ENCODE results near the gene SPEF1.

GRCh38 chr20:3751305-3751674 is 30.0 kb downstream of the SPEF1 start:
- TF ChIP-seq CTCF (IDR thresholded peaks at IDR 0.05) (no peak), POLR2A (IDR thresholded peaks at IDR 0.05) (no peak)
